Mucosa of stomach (tissue), 1 donor: Measurements from ENCODE around the gene ARF1.

Experiments
- H3K27me3 ChIP-seq: one replicate; pipeline ENCODE4 v1.7.0; 2013; ENCODE audit warnings: mild to moderate bottlenecking, low read length; ENCODE audit not compliant: control insufficient read depth, insufficient read depth
- H3K36me3 ChIP-seq: one replicate; pipeline ENCODE4 v1.7.0; 2013; ENCODE audit warnings: low read length; ENCODE audit not compliant: control insufficient read depth, insufficient read depth
- H3K4me1 ChIP-seq: one replicate; pipeline ENCODE4 v1.7.0; 2013; ENCODE audit warnings: mild to moderate bottlenecking, low read length; ENCODE audit not compliant: control insufficient read depth, insufficient read depth
- H3K4me3 ChIP-seq: one replicate; pipeline ENCODE4 v1.7.0; 2013; ENCODE audit warnings: low read length
- H3K9ac ChIP-seq: one replicate; pipeline ENCODE4 v1.7.0; 2013; ENCODE audit warnings: mild to moderate bottlenecking, low read length, moderate library complexity
- H3K9me3 ChIP-seq: one replicate; pipeline ENCODE4 v1.7.0; 2013; ENCODE audit warnings: mild to moderate bottlenecking, low read length, moderate library complexity; ENCODE audit not compliant: control insufficient read depth
- donor health status: Pancreatic carcinoma.

ARF1 gene

DNA sequence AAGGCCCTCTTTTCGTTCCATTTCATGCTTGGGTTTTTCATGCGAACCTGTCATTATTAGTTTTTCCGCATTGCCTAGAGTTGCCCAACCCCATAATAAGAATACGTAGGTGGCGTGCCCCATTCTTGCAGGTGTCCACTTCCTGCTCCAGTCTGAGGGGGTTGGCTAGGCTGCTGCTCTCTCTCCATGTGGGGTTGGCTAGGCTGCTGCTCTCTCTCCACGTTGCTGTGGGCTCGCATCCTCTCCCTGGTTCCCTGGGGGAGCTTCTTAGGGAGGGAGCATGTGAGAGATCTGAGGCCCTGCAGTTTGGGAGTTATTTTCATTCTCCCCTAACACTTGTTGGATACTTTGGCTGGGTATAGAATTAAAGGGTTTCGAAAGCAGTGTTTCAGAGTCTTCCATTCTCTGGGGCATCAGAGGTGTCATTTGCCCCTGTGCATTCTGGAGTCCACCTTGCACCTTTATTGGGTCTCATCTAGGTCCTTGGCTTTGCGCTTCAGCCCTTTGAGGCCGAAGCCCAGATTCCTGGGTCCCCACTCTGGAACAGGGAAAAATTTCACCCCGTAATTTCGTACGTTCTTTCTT lies 12.0 kb downstream of the ARF1 start:
- Histone ChIP-seq H3K9me3 (no peaks in the 10 kb centered on the region), H3K36me3 (peaks cover 12% of the 10 kb centered on the region), H3K4me3 (no peak overlapping the region), H3K9ac (no peak overlapping the region), H3K27me3 (no peaks in the 10 kb centered on the region), H3K4me1 (peaks cover 43% of the 10 kb centered on the region)

DNA sequence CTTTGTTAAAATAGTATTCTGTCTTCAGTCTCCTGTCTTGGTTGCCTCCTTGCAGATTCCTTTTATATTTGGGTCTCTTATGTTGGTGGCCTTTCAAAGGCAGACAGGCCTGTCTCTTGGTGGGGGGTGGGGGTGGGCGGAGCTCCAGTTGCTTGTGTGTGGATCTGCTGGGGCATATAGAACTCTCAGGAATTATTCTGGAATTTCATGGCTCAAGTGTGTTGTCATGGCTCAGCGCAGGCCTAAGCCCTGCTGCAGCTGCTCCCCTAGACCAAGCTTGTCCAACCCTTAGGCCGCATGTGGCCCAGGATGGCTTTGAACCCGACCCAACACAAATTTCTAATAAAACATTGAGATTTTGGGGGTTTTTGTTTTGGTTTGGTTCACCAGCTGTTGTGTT lies 12.7 kb downstream of the ARF1 start:
- peaks cover 12% of the 10 kb centered on the region for H3K36me3 ChIP-seq

DNA sequence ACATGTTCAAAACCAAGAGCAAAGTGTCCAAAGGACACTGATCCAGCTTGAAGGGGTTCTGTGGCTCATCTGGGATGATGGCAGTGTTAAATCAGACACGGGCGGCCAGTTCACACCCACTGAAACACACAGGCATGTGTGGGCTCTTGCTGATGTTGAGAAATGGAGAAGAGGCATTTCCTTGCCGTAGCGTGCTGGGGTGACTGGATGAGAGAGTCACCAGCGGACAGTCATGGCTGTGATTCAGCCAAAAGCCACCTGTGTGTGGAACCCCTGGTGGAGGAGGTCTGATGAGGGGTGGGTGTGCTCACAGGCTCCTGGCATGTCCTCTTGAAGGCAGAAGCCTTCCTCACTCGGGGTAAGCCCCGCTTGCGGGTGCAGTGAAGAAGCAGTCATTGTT lies 13.4 kb downstream of the ARF1 start:
- Histone ChIP-seq H3K36me3 (peaks cover 12% of the 10 kb centered on the region), H3K4me1 (peaks cover 30% of the 10 kb centered on the region), H3K4me3 (no peak overlapping the region), H3K27me3 (no peaks in the 10 kb centered on the region), H3K9me3 (no peaks in the 10 kb centered on the region), H3K9ac (no peak overlapping the region)

More for the DNA sequence above, 12.7 kb downstream of the ARF1 start:
- H3K4me3 ChIP-seq: no peak overlapping the region
- H3K4me1 ChIP-seq: peaks cover 36% of the 10 kb centered on the region
- H3K27me3 ChIP-seq: no peaks in the 10 kb centered on the region
- H3K9me3 ChIP-seq: no peaks in the 10 kb centered on the region
- H3K9ac ChIP-seq: no peak overlapping the region

DNA sequence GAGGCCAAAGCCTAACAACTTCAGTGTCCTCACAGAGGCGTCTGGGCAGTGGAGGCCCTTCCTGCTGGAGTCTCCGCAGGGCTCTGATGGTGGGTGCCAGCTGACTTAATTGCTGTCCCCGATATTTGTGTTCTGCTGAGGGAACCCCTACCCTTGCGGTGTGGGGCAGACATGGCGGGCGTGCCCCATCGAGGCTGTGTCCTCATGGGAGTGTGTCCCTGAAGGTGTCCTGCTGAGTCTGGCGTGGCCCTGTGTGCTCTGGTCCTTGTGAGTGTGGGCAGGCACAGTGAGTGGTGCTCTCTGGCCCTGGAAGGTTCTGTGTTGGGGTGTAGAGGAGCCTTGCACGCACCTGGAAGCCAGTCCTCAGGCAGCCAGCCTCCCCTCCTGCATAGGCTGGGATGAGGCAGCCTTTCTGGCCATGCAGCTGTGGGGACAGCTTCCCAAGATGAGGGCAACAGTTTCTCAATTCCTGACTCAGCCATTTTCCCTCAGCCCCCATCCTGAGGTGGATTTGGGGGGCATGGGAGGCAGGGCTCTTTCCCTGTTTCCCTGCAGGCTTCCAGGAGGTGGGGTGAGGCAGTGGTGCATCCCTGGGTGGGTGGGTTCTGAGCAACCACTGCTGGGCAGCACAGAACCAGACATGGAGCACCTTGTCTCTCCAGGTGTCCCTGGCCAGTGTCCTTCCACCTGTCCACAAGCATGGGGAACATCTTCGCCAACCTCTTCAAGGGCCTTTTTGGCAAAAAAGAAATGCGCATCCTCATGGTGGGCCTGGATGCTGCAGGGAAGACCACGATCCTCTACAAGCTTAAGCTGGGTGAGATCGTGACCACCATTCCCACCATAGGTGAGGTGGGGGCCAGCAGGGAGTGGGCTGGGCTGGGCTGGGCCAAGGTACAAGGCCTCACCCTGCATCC lies 14.2 kb downstream of the ARF1 start:
- Histone ChIP-seq H3K27me3 (no peaks in the 10 kb centered on the region), H3K36me3 (peaks cover 12% of the 10 kb centered on the region), H3K9me3 (no peaks in the 10 kb centered on the region), H3K4me3 (no peak overlapping the region), H3K4me1 (peaks cover 30% of the 10 kb centered on the region), H3K9ac (no peak overlapping the region)

DNA sequence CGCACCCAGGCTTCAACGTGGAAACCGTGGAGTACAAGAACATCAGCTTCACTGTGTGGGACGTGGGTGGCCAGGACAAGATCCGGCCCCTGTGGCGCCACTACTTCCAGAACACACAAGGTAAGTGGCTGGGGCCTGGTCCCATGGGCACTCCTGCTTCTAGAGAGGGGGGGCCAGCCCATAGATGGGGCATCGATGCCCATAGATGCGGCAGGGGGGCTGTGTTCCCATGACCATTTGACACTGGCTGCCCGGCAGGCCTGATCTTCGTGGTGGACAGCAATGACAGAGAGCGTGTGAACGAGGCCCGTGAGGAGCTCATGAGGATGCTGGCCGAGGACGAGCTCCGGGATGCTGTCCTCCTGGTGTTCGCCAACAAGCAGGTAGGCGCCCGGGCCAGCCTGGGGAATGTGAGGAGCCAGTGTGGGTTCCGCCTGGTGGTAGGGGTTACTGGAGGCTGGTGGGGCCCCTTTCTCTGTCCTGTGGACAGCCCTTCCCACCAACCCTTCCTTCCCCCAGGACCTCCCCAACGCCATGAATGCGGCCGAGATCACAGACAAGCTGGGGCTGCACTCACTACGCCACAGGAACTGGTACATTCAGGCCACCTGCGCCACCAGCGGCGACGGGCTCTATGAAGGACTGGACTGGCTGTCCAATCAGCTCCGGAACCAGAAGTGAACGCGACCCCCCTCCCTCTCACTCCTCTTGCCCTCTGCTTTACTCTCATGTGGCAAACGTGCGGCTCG lies 15.0 kb downstream of the ARF1 start:
- no peaks in the 10 kb centered on the region for H3K9me3 ChIP-seq
- H3K4me1 ChIP-seq: peaks cover 26% of the 10 kb centered on the region
- H3K27me3 ChIP-seq: no peaks in the 10 kb centered on the region
- H3K36me3 ChIP-seq: peaks cover 12% of the 10 kb centered on the region
- no peak overlapping the region for H3K9ac ChIP-seq
- no peak overlapping the region for H3K4me3 ChIP-seq

DNA sequence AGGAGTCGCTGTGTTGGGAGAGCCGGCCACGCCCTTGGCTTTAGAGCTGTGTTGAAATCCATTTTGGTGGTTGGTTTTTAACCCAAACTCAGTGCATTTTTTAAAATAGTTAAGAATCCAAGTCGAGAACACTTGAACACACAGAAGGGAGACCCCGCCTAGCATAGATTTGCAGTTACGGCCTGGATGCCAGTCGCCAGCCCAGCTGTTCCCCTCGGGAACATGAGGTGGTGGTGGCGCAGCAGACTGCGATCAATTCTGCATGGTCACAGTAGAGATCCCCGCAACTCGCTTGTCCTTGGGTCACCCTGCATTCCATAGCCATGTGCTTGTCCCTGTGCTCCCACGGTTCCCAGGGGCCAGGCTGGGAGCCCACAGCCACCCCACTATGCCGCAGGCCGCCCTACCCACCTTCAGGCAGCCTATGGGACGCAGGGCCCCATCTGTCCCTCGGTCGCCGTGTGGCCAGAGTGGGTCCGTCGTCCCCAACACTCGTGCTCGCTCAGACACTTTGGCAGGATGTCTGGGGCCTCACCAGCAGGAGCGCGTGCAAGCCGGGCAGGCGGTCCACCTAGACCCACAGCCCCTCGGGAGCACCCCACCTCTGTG lies 15.9 kb downstream of the ARF1 start:
- H3K36me3 ChIP-seq: peaks cover 12% of the 10 kb centered on the region
- no peak overlapping the region for H3K9ac ChIP-seq
- H3K9me3 ChIP-seq: no peaks in the 10 kb centered on the region
- no peak overlapping the region for H3K4me3 ChIP-seq
- peaks cover 22% of the 10 kb centered on the region for H3K4me1 ChIP-seq
- H3K27me3 ChIP-seq: no peaks in the 10 kb centered on the region

DNA sequence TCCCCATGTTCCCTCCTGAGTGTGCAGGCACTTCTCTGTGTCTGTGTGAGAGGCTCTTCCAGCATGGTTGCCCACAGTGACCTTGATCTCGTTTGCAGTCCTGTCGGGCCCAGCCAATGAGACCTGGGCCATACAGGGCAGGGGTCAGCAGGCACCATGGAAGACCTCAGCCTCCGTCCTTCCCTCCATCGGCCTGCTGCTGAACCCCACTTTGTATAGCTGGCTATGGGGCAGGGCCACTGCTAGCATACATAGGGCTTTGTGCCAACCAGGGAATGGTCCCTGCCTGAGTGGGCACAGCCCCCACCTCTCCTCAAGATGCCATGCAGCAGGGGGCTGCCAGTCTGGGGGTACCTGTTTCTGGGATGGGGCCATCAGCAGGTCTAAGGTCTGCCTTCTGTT lies 16.8 kb downstream of the ARF1 start:
- Histone ChIP-seq H3K9ac (no peak overlapping the region), H3K4me1 (peaks cover 30% of the 10 kb centered on the region), H3K36me3 (peaks cover 12% of the 10 kb centered on the region)

DNA sequence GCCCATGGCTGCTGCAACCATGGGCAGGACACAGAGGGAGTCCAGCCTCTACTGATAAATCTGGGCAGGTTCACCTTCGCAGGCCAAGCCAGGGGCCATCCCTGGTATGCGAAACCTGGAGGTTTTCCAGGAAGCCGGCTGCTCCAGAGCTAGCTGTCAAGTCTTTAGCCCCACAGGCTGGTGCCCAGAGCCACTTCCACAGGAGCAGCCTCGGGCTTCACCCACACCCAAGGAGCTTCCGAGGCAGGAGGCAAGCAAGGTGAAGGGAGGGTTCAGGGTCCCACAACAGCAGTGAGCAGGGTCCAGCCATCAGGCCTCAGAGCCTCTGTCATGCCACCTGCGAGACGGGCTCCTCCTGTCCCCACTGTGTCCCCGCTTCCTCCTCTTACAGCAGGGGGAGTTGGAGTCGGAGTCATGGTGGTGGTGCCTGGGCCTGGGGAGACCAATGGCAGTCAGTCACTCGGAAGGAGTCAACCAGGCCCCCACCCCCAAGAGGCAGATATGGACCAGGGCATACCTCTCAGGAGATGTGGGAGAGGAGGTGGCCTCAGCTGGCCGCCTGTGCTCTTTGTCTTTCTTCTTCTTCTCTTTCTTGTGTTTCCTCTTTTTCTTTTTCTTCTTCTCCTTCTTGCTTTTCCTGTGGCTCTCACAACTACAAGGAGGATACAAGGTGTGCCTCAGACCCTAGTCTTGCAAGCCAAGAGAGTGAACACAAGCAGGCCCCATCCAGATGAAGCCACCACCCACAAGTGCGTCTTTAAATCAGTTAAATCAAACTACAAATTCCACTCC lies 18.5 kb downstream of the ARF1 start:
- H3K4me3 ChIP-seq: no peak overlapping the region
- no peaks in the 10 kb centered on the region for H3K9me3 ChIP-seq
- peaks cover 22% of the 10 kb centered on the region for H3K4me1 ChIP-seq
- no peak overlapping the region for H3K9ac ChIP-seq
- H3K27me3 ChIP-seq: no peaks in the 10 kb centered on the region
- H3K36me3 ChIP-seq: peaks cover 16% of the 10 kb centered on the region

More for the DNA sequence above, 16.8 kb downstream of the ARF1 start:
- Histone ChIP-seq H3K4me3 (no peak overlapping the region), H3K9me3 (no peaks in the 10 kb centered on the region), H3K27me3 (no peaks in the 10 kb centered on the region)

DNA sequence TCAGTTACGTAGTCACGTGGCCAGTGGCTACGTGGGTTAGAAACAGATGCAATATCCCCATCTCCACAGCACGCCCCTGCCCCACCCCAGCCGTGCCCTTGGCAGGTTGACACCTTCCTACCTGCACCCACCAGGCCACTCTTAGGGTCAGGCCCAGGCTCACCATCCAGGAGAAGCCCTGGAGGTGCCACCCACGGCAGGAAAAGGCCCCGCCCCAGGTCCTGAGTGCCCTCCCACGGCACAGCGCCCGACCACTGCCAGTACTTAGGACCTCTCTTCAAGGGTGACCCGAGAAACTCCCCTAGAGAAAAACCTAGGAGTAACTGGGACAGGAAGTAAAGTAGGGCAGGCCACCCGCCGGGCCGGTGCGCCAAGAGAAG lies 19.1 kb downstream of the ARF1 start:
- Histone ChIP-seq H3K36me3 (peaks cover 20% of the 10 kb centered on the region), H3K4me3 (no peak overlapping the region), H3K4me1 (peaks cover 22% of the 10 kb centered on the region), H3K9ac (no peak overlapping the region), H3K27me3 (no peaks in the 10 kb centered on the region), H3K9me3 (no peaks in the 10 kb centered on the region)

DNA sequence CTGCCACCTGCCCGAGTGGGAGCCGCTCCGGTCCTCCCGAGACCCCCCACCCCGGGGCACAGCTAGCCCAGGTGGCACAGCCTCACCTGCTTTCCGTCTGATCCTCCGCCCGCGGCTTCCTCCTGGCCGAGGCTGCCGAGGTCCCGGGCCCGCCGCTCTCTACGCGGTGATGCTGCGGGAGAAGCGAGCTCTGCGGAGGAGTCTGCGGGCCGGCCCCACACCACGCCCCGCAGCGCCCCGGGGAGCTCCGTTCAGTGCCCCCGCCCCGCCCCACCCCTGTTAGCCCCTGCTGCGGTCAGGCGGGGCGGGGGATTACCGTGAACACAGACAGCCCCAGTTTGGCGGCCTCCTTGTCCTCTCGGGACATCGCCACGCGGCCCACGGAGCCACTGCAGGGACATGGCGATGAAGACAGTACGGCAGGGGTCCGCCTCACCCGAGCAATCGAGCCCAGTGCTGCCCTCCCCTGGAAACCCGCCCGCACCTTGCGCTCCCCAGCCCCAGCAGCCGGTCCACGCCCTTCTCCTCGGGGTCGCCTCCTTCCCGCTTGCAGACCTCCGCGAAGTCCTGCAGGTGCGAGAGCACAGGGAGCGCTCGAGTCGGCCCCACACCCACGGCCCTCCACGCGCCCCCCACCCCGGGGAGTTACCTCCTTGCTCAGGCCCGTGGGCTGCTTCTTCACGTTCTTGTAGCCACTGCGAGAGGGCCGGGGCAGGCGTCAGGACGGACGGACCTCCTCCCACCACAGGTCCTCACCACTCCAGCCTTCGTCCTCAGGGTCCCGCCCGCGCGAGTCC lies 19.7 kb downstream of the ARF1 start:
- Histone ChIP-seq H3K27me3 (no peaks in the 10 kb centered on the region), H3K36me3 (peaks cover 22% of the 10 kb centered on the region), H3K9ac (peak overlapping the region; percentile 50), H3K4me1 (peaks cover 22% of the 10 kb centered on the region), H3K9me3 (no peaks in the 10 kb centered on the region), H3K4me3 (no peak overlapping the region)
